CD4-positive, alpha-beta T cell treated with Interleukin-12 subunit alpha and Interleukin-12 subunit beta, for 1 hour (primary cell): ENCODE measurements around the gene ARL4D.

Experiments
- DNase-seq: peaks from one replicate; pipeline ENCODE4 v3.0.0-alpha.2; 2020

Gene ARL4D

GRCh38 chr17:43430936-43431713 is 32.3 kb downstream of the ARL4D start:
- DNase-seq, result no peak

GRCh38 chr17:43431714-43432523 is 33.1 kb downstream of the ARL4D start:
- no peak for DNase-seq

- no peak for DNase-seq
Measured at GRCh38 chr17:43434902-43435319, 36.1 kb downstream of the ARL4D start.

- no peak for DNase-seq
Measured at GRCh38 chr17:43437756-43438155, 39.0 kb downstream of the ARL4D start.

- DNase-seq, result no peak
Measured at GRCh38 chr17:43438626-43439025, 39.8 kb downstream of the ARL4D start.

GRCh38 chr17:43439041-43439440 is 40.2 kb downstream of the ARL4D start:
- no peak for DNase-seq

GRCh38 chr17:43442711-43443110 is 43.9 kb downstream of the ARL4D start:
- no peak for DNase-seq

GRCh38 chr17:43443381-43443780 is 44.6 kb downstream of the ARL4D start:
- DNase-seq, result no peak

GRCh38 chr17:43444223-43445008 is 45.6 kb downstream of the ARL4D start:
- no peak for DNase-seq

- no peak for DNase-seq
Measured at GRCh38 chr17:43445009-43445589, 46.3 kb downstream of the ARL4D start.

GRCh38 chr17:43446773-43447172 is 48.0 kb downstream of the ARL4D start:
- no peak for DNase-seq

GRCh38 chr17:43448720-43449469 is 50.1 kb downstream of the ARL4D start:
- no peak for DNase-seq

GRCh38 chr17:43449470-43450248 is 50.9 kb downstream of the ARL4D start:
- no peak for DNase-seq
